Measurements from ENCODE around the gene STAMBP.
"Not testable (repeated sequence)": the region's sequence is repeated elsewhere in the genome, so short reads cannot be mapped to it uniquely, and the experiment has no call there.

DNA sequence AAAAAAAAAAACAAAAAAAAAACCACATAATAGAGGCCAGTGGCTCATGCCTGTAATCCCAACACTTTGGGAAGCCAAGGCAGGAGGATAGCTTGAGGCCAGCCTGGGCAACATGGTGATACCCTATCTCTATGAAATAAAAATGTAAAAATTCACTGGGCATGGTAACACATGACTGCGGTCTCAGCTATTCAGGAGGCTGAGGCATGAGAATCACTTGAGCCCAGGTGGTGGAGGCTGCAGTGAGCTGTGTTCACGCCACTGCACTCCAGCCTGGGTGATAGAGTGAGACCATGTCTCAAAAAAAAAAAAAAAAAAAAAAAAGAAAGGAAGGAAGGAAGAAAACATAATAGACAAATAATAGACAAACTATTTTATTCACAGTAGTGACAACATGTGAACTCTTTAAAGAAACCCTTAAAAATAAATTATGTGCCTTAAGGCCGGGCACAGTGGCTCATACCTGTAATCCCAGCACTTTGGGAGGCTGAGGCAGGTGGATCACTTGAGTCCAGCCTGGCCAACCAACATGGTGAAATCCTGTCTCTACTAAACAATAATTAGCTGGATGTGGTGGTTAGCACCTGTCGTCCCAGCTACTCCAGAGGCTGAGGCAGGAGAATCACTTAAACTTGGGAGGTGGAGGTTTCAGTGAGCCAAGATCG lies 75.3 kb downstream of the STAMBP start:
- TF ChIP-seq, protein P1, sequence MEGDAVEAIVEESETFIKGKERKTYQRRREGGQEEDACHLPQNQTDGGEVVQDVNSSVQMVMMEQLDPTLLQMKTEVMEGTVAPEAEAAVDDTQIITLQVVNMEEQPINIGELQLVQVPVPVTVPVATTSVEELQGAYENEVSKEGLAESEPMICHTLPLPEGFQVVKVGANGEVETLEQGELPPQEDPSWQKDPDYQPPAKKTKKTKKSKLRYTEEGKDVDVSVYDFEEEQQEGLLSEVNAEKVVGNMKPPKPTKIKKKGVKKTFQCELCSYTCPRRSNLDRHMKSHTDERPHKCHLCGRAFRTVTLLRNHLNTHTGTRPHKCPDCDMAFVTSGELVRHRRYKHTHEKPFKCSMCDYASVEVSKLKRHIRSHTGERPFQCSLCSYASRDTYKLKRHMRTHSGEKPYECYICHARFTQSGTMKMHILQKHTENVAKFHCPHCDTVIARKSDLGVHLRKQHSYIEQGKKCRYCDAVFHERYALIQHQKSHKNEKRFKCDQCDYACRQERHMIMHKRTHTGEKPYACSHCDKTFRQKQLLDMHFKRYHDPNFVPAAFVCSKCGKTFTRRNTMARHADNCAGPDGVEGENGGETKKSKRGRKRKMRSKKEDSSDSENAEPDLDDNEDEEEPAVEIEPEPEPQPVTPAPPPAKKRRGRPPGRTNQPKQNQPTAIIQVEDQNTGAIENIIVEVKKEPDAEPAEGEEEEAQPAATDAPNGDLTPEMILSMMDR (IDR thresholded peaks at IDR 0.05): not testable (repeated sequence)
- not testable (repeated sequence) for TF ChIP-seq POLR2A (IDR thresholded peaks at IDR 0.05)
